Endodermal cell (in vitro differentiated cells): ENCODE results near the gene EYS. TPM values are rescaled to one million over a fixed set of nuclear protein-coding genes. Genes with fewer than 3 reads are reported as not detected.

Source experiments
- DNase-seq: peaks from one replicate; pipeline ENCODE4 v3.0.0-alpha.2; 2017
- H3K27ac ChIP-seq: 2 replicates; pipeline ENCODE4 v1.5.1; 2013; ENCODE audit warnings: mild to moderate bottlenecking, low read depth, low read length, moderate library complexity
- H3K27me3 ChIP-seq: 2 replicates; pipeline ENCODE4 v1.6.1; 2013; ENCODE audit warnings: mild to moderate bottlenecking, low read length, moderate library complexity; ENCODE audit not compliant: insufficient read depth, control insufficient read depth, poor library complexity, severe bottlenecking
- H3K36me3 ChIP-seq: 2 replicates; pipeline ENCODE4 v1.7.0; 2013; ENCODE audit warnings: mild to moderate bottlenecking, low read length, moderate library complexity; ENCODE audit not compliant: control insufficient read depth, insufficient read depth
- H3K4me1 ChIP-seq: one replicate; pipeline ENCODE4 v1.7.0; 2013; ENCODE audit warnings: low read length; ENCODE audit not compliant: control insufficient read depth, insufficient read depth
- H3K4me3 ChIP-seq: 2 replicates; pipeline ENCODE4 v1.5.1; 2013; ENCODE audit warnings: mild to moderate bottlenecking, low read length, moderate library complexity
- H3K9ac ChIP-seq: 2 replicates; pipeline ENCODE4 v1.6.1; 2013; ENCODE audit warnings: mild to moderate bottlenecking, low read length, moderate library complexity; ENCODE audit not compliant: poor library complexity, severe bottlenecking; ENCODE audit errors: extremely low read depth
- H3K9me3 ChIP-seq: 2 replicates; pipeline ENCODE4 v1.6.1; 2013; ENCODE audit warnings: mild to moderate bottlenecking, low read length, moderate library complexity; ENCODE audit not compliant: control insufficient read depth
- H3K27ac Mint-ChIP-seq: 2 replicates; pipeline ENCODE4 v1.8.0; 2020; ENCODE audit warnings: mixed read lengths
- H3K27me3 Mint-ChIP-seq: 2 replicates; pipeline ENCODE4 v1.8.0; 2021; ENCODE audit warnings: mild to moderate bottlenecking, mixed read lengths; ENCODE audit not compliant: insufficient read depth
- H3K36me3 Mint-ChIP-seq: 2 replicates; pipeline ENCODE4 v1.8.0; 2020; ENCODE audit warnings: low read depth, mixed read lengths
- H3K4me1 Mint-ChIP-seq: 2 replicates; pipeline ENCODE4 v1.8.0; 2020; ENCODE audit warnings: mixed read lengths
- H3K4me3 Mint-ChIP-seq: 2 replicates; pipeline ENCODE4 v1.8.0; 2020; ENCODE audit warnings: mild to moderate bottlenecking, moderate library complexity, mixed read lengths
- H3K9me3 Mint-ChIP-seq: 2 replicates; pipeline ENCODE4 v1.8.0; 2020; ENCODE audit warnings: mild to moderate bottlenecking, mixed read lengths
- WGBS, 2 experiments: methylation state at CpG; one replicate each; pipeline versions ENCODE4 v1.1.5 to v1.1.7; 2013; ENCODE audit warnings: missing lambda C conversion rate in 2 of 2, mixed read lengths in 1 of 2; ENCODE audit not compliant: insufficient coverage in 1 of 2, insufficient read length in 1 of 2; 5-methylcytosine and 5-hydroxymethylcytosine counted together
- total RNA-seq, 2 donors: library from RNA; stranded (reverse); fragmentation: NEBNext Ultra II Directional in 1 of 2; extraction: Animal tissue kit (Norgen Biotek cat#: 25700) in 1 of 2; gene quantifications; 2 replicates in 1 of 2; 3 replicates in 1 of 2; pipeline ENCODE4 v1.2.1, GENCODE V29; 2021
- TF ChIP-seq, protein P1 (sequence below): fragments of 200-600 bp; sonication (generic); conservative IDR thresholded peaks from 2 replicates; pipeline ENCODE4 v1.5.0; 2021; ENCODE audit warnings: antibody characterized with exemption, mild to moderate bottlenecking

EYS gene
- total RNA-seq, 2 donors from 2014 or later = 0.31 to 0.70 TPM

DNA sequence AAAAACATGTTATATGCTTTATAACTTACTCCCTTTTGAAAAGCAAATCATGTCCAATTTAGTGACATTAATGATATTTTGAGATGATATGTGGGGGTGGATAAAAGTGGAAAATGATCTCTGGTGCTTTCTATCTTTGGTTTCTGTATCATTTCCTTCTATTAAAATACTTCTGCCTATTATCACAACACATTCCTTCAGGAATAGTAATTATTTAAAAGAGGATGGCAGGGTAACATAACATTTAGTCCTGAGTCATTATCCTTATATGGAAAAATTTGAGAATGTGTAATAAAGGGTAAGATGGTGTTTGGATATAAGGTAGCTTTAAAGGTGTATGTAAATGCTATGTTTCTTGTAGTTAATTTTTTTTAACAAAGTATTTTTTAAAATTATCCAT is 1413.7 kb downstream of the EYS start:
- peaks cover 13% of the 10 kb centered on the region for H3K9me3 ChIP-seq
- DNase-seq = no peak
- H3K27me3 Mint-ChIP-seq = peaks cover 21% of the 10 kb centered on the region

DNA sequence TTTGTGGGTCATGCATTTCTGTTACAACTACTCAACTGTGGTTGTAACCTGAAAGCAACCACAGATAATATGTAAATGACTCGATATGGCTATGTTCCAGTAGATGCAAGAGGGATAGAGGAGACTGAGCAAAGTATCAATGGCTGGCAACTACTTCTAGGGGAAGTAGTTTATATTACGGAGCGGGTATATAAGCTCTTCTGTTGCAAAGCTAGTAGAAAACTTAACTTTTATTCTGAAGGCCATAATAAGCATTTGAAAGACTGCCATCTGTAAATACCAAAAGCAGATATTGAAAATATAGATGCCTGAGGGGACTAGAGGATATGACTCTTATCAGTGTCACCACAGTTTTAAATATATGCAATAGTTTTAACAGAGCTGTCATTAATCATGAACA is 1416.2 kb downstream of the EYS start:
- Histone ChIP-seq H3K4me1 (no peaks in the 10 kb centered on the region), H3K27me3 (no peaks in the 10 kb centered on the region), H3K36me3 (no peaks in the 10 kb centered on the region), H3K9ac (no peak overlapping the region), H3K27ac (no peak overlapping the region), H3K4me3 (no peak overlapping the region), H3K9me3 (no peaks in the 10 kb centered on the region)
- TF ChIP-seq, protein P1, sequence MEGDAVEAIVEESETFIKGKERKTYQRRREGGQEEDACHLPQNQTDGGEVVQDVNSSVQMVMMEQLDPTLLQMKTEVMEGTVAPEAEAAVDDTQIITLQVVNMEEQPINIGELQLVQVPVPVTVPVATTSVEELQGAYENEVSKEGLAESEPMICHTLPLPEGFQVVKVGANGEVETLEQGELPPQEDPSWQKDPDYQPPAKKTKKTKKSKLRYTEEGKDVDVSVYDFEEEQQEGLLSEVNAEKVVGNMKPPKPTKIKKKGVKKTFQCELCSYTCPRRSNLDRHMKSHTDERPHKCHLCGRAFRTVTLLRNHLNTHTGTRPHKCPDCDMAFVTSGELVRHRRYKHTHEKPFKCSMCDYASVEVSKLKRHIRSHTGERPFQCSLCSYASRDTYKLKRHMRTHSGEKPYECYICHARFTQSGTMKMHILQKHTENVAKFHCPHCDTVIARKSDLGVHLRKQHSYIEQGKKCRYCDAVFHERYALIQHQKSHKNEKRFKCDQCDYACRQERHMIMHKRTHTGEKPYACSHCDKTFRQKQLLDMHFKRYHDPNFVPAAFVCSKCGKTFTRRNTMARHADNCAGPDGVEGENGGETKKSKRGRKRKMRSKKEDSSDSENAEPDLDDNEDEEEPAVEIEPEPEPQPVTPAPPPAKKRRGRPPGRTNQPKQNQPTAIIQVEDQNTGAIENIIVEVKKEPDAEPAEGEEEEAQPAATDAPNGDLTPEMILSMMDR = no peak
- Mint-ChIP-seq H3K36me3 (no peaks in the 10 kb centered on the region), H3K9me3 (peaks cover 3% of the 10 kb centered on the region), H3K4me1 (no peaks in the 10 kb centered on the region), H3K27ac (no peak overlapping the region), H3K4me3 (no peak overlapping the region), H3K27me3 (peaks cover 15% of the 10 kb centered on the region)
- no peak for DNase-seq
- 0 to 38% methylated on average over 1 to 2 of the region's 3 CpGs for WGBS, 2 experiments

More for the DNA sequence above, 1413.7 kb downstream of the EYS start:
- peaks cover 12% of the 10 kb centered on the region for H3K9me3 Mint-ChIP-seq
- TF ChIP-seq, protein P1 = no peak
- no peaks in the 10 kb centered on the region for H3K36me3 ChIP-seq
- peaks cover 7% of the 10 kb centered on the region for H3K27me3 ChIP-seq
- H3K27ac Mint-ChIP-seq = no peak overlapping the region
- no peak overlapping the region for H3K4me3 Mint-ChIP-seq
- no peaks in the 10 kb centered on the region for H3K4me1 ChIP-seq
- H3K4me3 ChIP-seq = no peak overlapping the region
- H3K27ac ChIP-seq = no peak overlapping the region
- no peaks in the 10 kb centered on the region for H3K4me1 Mint-ChIP-seq
- H3K9ac ChIP-seq = no peak overlapping the region
- no peaks in the 10 kb centered on the region for H3K36me3 Mint-ChIP-seq

DNA sequence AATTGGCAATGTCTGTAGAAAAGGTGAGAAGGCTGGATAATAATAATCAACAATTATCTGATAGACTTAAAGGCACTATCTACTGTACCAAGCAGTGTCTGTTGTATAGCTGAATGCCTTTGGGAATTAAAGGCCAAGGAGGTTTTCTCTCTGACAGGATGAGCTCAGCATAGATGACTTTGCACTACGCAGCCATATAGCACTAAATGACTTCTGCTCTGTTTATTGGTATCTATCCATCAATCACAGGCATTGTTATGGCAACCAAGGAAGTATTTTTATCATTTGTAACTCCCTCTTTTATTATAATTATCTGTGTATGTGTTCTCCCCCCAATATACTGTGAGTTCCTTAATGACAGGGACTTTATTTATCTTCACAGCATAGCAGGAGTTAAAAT is 1417.1 kb downstream of the EYS start:
- TF ChIP-seq, protein P1 = no peak
- WGBS, 2 experiments = 100% methylated on average over 1 of the region's 1 CpG; no CpG with 5 or more reads in 1 of the 2 experiments
- Histone ChIP-seq H3K27me3 (no peaks in the 10 kb centered on the region), H3K4me3 (no peak overlapping the region), H3K27ac (no peak overlapping the region), H3K9me3 (peaks cover 3% of the 10 kb centered on the region), H3K4me1 (no peaks in the 10 kb centered on the region), H3K9ac (no peak overlapping the region), H3K36me3 (no peaks in the 10 kb centered on the region)
- peaks cover 10% of the 10 kb centered on the region for H3K9me3 Mint-ChIP-seq
- H3K27ac Mint-ChIP-seq = no peak overlapping the region
- H3K4me3 Mint-ChIP-seq = no peak overlapping the region
- H3K27me3 Mint-ChIP-seq = peaks cover 11% of the 10 kb centered on the region
- no peaks in the 10 kb centered on the region for H3K36me3 Mint-ChIP-seq
- DNase-seq = no peak
- no peaks in the 10 kb centered on the region for H3K4me1 Mint-ChIP-seq
